NCI-H69 (cell line): ENCODE results near the gene TMCC2.
A peak's percentile ranks its signal among the peaks of the same experiment; 100 is the strongest.

ENCODE experiments used
- DNase-seq: peaks from one replicate; lab custom pipeline; 2025; lab: John Stamatoyannopoulos, UW

Gene TMCC2

GRCh38 chr1:205260948-205261732 lies 33.4 kb downstream of the TMCC2 start:
- no peak for DNase-seq

DNA sequence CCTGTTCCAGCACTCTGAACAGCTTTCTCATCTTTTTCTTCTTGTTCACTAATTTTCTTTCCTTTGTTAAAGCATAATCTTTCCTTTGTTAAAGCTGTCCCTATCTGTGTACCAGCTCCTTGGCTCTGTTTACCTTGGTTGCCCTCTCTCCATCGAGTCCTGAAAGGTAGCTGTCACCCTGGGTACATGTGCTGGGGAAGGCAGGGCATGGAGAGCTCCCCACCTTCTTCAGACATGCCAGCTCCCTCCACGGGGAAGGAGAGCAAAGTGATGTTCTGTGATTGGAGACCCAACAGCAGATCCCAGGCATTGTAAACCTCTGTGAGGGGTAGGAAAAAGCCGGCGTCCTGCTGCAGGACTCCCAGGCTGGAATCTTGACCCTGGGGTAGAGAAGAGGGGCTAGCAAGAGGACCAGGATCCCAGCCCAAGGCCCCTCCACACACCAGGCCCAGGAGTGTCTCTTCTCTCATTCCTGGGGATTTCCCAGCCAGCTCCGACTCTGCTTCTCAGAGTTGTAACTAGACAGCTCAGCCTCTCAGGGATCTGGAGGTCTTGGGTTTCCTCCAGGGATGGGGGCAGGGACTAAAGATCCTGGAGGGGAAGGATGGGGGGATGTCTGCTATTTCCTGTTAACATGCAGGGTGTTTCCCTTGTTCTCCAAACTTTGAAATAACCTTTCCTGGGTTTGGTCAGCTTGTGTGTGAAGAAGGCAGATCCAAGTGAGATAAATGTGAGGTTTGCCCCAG lies 34.4 kb downstream of the TMCC2 start:
- DNase-seq, result no peak

DNA sequence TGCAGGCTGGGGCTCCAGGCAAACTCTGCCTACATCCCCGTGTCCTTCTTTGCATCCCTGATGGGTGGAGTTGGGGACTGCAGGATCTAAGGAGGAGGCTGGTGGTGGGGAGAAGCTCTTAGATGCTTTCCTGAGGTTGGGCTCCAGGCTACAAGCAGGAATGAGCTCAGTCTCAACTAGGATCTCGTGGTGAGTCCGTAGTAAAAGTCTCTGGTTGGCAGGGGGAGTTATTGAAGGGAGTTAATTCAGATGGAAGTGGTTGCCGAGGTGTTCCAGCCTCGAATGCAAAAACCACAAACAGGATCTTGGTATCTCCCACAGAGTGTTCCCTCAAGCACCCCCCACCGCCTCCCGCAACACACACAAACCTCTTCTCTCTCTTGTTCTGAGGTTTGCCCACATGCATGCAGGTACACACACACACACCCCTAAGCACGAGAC lies 35.0 kb downstream of the TMCC2 start:
- no peak for DNase-seq

- peak; percentile 26 for DNase-seq
Measured at GRCh38 chr1:205263580-205264190, 35.9 kb downstream of the TMCC2 start.

DNA sequence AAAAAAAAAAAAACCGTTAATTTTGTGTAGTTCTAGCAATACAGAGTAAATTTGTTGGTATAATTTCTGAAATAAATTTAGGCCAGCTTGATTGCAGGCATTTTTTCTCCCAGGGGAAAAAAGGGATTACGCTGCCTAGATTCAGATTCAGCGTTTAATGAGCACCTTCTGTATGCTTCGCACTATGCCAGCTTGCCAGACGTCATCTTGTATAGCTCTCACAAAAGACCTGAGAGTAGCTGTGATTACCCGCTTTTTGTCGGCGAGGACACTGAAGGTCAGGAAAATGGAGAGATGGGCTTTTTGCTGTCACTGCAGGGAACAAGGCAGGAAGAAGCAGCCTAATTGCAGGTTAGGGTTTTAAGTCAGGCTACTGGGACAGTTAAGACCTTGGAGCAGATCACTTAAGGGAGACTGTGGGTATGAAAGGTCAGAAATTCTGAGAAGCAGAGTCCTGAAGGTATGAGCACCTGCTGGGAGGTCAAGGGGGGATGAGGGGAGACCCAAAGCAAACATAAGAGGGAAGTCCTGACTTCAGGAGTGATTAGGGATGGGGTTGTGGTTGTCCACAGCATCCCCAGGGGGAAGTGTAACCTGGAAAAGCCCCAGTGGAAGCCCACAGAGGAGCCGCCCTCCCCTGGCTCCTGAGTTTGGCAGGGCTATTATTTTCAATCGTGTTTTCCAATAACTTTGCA lies 39.0 kb downstream of the TMCC2 start:
- DNase-seq, result peak; percentile 52

DNA sequence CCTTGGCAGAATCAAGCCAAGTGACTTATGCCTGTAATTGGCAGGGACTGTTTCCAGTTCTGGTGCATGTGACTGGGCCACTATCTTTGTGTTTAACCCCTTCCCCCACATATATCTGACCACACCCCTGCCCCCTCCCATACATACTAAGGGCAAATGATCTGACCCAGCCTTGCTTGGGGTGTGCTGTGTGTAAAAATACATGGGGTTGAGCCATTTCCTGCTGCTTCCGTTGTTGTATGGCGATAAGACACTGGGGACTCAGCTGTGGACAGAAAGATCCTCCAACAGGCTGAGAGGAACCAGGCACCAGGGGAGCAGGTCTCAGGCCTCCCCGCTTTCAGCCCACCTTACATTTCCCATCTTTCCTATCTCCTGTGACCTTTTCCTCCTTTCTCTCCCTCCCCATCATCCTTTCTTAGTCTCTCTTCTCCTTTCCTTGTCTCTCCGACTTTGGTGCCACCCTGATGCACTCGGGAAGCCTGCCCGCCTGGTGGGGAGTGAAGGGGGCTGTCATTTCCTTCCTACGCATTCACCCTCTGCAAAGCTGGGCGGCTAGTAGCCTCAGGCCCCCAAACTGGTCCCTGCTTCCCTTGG lies 39.7 kb downstream of the TMCC2 start:
- no peak for DNase-seq

GRCh38 chr1:205268846-205269680 lies 41.3 kb downstream of the TMCC2 start:
- no peak for DNase-seq

- DNase-seq, result no peak
Measured at GRCh38 chr1:205269711-205270110, 42.0 kb downstream of the TMCC2 start.

DNA sequence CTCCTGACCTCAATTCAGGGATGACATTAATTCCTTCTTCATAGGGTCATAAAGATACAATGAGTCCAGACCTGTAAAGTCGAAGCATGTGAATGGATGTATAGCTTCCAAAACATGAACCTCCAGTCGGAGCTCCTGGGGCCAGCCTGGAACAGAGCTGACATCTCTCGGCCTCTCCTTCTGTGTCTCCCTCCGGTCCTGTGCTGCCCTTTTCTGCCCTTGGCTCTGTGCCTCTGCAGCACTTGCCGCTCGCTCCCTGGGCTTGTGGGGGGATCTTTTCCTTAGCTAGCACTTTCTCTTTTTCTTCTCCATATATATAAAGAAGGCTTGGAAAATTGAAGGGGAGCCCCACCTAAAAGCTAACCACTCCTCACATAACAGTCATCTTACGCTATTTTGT lies 42.5 kb downstream of the TMCC2 start:
- no peak for DNase-seq

DNA sequence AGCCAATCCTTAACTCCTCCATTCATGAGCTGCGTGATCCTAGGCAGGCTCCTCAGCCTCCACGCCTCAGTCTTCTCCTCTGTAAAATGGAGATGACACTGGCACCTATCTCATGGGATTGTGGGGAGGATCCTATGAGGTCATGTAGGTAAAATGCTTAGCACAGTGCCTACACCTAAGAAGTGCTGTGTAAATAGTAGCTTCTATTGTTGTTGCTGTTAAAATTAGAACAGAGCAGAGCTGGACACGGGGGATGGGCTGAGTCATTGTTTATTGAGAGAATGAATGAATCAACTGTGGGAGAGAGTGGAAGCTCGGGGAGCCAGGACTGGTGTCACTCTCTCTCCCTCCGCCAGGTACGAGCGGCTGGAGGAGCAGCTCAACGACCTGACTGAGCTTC lies 43.0 kb downstream of the TMCC2 start:
- no peak for DNase-seq

GRCh38 chr1:205271277-205271676 lies 43.5 kb downstream of the TMCC2 start:
- no peak for DNase-seq

DNA sequence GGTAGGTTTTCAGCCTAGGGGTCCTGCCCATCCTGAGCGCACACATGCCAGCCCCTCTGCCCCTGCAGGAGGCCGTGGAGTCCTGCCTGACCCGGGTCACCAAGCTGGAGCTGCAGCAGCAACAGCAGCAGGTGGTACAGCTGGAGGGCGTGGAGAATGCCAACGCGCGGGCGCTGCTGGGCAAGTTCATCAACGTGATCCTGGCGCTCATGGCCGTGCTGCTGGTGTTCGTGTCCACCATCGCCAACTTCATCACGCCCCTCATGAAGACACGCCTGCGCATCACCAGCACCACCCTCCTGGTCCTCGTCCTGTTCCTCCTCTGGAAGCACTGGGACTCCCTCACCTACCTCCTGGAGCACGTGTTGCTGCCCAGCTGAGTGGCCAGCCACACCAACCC lies 44.0 kb downstream of the TMCC2 start:
- DNase-seq, result no peak

DNA sequence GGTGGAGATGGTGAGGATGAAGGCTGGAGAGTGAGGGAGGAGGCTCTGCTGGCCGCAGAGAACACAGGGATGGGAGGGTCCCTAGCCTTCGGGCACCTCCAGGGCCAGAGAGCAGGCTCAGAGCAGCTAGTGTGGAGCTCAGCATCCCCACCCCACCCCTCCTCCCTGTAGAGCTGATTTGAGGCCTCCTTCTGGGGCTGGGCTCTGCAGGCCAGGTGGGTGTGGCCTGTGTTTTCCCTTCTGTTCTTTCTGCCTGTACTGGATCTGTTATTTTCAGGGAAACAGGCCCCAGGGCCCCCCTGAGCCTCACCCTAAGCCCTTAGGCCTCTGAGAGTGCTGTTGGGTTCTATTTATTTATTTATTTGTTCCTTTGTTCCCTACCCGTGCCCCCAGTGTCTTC lies 44.8 kb downstream of the TMCC2 start:
- DNase-seq, result no peak

- peak; percentile 87 for DNase-seq
Measured at GRCh38 chr1:205273551-205273982, 45.8 kb downstream of the TMCC2 start.

- DNase-seq, result no peak
Measured at GRCh38 chr1:205274041-205274691, 46.4 kb downstream of the TMCC2 start.

DNA sequence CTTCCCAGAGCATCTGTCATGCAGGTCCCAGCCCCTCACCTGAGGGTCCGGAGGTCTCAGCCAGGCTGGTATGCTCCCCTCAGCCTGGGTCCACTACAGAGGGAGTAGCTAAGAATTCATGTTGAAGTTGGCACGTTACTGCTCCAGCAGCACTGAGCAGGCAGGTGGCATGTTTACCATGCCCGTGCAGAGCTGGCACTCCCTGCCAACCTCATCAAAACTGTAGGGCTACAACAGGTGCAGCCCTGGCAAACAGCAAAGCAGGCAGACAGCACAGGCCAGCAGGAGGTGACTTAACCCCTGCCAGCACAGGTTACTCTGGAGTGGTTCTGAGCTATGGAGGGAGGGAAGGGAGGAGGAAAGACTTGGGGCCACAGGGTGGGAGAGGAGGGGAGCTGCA lies 47.4 kb downstream of the TMCC2 start:
- peak; percentile 79 for DNase-seq

- DNase-seq, result no peak
Measured at GRCh38 chr1:205275916-205276688, 48.4 kb downstream of the TMCC2 start.

DNA sequence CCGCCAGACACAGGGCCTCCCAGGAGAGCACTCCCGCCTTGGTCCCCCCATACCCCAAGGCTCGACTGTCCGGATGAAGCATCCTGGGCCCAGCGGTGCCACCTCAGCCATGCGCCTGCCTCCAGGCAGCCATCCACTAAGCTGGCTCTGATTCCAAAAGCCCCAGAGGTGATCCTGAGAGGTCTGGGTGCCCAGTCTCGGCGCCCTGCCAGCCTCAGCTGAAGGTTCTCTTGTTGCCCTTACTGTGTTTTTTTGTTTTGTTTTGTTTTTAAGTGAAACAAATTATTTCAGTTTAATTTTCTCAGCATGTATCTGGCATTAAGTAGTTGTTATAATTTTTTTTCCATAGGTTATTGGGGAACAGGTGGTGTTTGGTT lies 48.9 kb downstream of the TMCC2 start:
- no peak for DNase-seq

- DNase-seq, result no peak
Measured at GRCh38 chr1:205279986-205280385, 52.2 kb downstream of the TMCC2 start.
